ENCODE results near the gene HERC4.
"Not testable (repeated sequence)": the region's sequence is repeated elsewhere in the genome, so short reads cannot be mapped to it uniquely, and the experiment has no call there.

HERC4 gene

DNA sequence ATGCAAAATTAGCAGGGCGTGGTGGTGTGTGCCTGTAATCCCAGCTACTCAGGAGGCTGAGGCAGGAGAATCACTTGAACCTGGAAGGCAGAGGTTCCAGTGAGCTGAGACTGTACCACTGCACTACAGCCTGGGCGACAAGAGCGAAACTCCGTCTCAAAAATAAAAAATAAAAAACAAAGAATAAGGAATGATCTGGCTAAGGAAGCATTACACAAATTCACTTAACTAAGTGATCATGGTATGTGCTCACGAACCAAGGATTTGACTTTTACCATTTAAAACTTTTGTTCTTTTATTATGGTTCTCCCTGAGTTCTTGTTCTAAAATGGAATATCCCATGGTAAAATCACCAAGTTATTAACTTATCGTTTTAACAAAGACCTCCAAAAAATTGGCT, 119.5 kb downstream of the HERC4 start:
- DNase-seq = no peak

DNA sequence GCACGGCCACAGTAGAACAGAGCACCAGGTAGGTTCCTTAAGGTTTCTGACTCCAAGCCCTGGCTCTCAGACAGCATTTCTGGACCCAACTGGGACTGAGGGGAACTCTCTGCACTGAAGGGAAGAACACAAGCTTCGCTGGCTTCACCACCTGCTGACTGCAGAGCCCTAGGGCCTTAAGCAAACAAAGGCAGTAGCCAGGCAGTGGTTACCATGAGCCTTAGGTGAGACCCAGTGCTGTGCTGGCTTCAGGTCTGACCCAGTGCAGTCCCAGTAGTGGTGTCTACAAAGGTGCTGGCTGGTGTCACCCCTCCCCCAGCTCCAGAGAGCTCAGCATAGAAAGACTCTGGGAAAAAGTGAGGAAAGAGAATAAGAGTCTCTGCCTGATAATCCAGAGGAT, 131.2 kb downstream of the HERC4 start:
- DNase-seq = no peak

DNA sequence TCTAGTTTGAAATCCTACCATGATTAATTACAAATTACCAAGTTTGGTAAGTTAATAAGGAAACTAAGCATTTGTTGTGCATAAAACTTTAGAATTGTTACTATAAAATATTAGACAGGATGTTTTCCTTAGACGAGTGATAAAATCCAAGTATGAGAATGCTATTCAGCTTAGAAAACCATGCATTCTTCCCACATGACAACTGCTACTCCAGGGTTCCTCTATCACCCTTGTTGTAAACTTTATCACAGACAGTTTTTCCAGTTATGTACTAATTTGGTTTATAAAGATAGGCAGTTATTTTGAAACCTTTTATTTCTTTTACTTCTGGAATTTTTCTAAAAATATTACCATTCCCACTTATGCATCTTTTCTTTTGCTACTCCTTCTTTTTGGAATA, 138.7 kb downstream of the HERC4 start:
- no peak for DNase-seq

DNA sequence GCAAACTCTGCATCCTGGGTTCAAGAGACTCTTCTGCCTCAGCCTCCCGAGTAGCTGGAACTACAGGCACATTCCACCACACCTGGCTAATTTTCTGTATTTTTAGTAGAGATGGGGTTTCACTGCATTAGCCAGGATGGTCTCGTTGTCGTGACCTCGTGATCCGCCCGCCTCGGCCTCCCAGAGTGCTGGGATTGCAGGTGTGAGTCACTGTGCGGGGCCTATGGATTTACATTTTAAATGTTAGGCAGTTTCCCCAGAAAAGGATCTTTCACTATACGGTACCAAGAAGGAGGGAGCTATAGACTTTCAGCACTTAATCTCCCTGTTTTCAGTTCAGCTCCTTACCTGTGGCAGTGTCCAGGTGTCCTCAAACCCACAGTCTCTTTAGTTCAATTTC, 139.9 kb downstream of the HERC4 start:
- DNase-seq = no peak

DNA sequence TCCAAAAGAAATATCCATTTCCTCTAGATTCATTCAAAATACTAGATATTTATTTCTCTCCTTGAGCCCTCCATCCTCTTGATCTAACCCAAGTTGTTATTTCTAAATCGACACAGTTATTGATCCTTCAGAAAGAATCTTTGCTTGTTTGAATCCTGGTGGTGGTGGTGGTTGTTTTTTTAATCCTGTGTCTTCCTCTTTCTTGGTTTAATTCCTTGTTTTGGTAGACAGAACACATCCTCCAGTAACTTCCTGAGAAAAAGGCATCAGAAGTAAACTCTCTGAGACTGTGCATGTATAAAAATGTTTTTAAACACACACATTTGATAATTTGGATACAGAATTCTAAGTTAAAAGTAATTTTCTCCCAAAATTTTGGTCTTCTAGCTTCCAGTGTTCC, 140.7 kb downstream of the HERC4 start:
- DNase-seq = no peak

DNA sequence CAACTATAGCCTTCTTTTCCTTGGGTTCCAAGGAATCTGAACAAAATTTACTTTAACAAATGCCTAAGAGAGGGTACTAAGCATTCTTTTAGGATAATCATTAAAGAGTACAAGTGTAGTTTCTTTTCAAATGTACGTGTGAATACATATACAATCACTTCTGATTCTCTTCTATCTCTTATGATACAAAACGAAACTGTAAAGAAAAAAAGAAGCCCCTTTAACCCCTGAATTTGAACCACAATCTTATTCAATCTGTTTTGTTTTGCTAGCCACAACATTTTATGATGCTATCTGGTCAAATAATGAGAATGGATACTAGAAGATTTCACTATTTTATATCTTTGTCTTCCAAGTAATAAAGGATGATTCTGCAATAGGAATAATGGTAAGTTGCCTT, 141.9 kb downstream of the HERC4 start:
- no peak for DNase-seq

DNA sequence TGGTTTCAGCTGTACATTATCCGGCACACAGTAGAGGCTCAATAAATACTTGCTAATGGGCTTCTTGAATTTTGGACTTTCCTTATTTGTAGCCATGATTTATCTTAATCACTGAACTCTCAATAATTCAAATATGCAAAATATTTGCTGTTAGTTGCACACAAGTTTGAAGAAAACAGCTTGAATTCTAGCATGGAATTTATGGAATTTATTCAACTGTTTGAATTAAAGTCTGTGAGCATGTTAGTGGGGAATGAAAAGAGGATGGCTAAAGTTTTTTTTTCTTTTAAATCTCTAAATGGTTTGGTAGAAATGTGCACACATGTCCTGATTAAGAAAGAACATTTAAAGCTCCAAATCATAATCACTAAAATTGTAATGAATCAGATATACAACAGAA, 148.1 kb downstream of the HERC4 start:
- no peak for DNase-seq

DNA sequence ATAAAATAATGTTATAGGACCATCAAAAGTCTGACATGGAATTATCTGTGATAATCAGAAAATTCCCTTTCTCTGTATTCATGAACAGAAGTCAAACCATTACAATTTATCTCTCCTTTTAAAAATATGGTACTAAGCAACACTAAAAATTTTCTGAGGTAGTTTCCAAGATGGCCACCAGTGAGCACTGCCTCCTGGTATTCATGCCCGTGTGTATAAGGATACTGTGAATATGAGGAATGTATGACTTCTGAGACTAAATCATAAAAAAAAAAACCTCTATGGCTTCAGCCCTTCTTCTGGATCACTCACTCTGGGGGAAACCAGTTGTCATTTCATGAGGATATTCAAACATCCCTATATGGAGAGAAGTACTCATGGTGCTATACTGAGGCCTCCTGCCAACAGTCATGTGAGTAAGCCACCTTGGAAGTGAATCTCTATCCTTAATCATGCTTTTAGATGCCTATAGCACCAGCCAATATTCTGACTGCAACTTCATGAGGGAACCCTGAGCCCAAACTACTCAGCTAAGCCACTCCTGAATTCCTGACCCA, 149.6 kb downstream of the HERC4 start:
- DNase-seq = no peak

DNA sequence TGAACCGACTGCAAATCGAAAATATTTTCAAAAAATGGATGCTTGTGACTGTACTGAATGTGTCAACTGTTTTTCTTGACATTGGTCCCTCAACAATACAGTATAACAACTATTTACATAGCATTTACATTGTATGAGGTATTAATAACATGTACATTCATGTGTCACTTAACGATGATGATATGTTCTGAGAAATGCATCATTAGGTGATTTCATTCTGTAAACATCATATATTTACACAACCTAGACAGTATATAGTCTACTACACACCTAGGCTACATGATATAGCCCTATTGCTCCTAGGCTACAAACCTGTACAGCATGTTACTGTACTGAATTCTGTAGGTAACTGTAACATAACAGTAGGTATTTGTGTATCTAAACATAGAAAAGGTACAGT, 150.9 kb downstream of the HERC4 start:
- no peak for DNase-seq

DNA sequence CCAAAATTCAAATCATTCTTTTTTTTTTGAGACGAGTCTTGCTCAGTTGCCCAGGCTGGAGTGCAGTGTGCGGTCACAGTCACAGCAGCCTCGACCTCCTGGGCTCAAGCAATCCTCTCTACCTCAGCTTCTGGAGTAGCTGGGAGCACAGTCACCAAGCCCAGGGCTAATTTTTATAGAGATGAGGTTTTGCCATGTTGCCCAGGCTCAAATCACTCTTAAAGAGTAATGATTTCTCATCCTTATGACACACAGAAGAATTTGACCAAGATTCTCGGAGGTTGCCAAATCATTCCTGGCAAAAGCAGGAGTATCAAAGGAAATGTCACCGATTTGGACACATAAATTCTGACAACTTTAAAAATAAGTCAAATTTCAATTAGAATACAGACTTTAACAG, 151.5 kb downstream of the HERC4 start:
- no peak for DNase-seq

DNA sequence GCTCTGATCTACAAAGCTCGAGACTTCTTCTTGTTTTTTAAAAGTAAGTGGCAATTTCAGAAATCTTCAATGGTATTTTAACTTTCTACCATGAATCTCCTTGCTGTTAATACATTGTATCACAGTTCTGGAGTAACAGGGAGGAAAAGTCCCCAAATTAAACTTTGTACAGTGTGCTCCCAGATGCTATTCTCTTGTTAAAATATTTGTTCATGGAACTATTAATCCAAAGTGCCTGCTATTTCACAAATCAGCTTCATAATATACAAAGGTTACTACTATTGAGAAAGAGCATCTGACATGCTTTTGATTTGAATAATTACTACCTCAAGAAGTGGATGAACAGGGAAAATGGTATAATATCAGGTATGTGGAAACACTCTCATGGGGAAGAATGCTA, 154.0 kb downstream of the HERC4 start:
- no peak for DNase-seq

DNA sequence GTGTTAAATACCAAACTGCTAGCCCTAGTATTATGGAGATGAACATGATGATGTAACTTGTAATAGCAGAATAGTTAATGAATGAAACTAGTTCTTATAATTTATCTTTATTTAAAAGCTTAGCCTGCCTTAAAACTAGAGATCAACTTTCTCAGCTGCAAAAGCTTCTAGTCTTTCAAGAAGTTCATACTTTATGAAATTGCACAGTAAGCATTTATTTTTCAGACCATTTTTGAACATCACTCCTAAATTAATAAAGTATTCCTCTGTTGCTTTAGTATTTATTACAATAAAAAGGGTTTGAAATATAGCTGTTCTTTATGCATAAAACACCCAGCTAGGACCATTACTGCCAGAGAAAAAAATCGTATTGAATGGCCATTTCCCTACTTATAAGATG, 157.4 kb downstream of the HERC4 start:
- DNase-seq = no peak

DNA sequence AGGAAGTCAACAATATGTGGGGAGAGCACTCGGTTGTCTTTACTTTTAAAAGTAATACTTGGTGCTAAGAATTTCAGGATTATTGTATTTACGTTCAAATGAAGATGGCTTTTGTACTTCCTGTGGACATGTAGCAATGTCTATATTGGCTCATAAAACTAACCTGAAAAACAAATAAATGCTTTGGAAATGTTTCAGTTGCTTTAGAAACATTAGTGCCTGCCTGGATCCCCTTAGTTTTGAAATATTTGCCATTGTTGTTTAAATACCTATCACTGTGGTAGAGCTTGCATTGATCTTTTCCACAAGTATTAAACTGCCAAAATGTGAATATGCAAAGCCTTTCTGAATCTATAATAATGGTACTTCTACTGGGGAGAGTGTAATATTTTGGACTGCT, 157.9 kb downstream of the HERC4 start:
- DNase-seq = no peak

DNA sequence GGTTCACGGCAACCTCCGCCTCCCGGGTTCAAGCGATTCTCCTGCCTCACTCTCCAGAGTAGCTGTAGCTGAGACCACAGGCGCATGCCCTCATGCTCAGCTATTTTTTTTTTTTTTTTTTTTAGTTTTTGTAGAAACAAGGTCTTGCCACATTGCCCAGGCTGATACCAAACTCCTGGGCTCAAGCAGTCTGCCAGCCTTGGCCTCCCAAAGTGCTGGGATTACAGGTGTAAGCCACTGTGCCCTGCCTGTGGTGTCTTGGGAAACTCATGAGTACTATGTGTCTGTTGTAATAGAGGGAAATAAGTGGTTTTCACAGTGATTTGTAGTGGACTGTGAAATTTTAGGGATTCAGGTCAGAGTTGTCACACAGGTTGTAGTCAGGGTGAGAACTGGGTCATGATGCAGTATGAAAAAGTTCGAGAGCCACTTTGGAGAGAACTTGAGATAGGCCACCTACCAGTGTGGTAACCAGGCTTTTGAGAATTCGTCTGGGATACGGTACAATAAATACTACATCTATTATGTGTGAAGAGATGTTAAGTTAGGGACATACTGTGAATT, 160.2 kb downstream of the HERC4 start:
- no peak for DNase-seq

DNA sequence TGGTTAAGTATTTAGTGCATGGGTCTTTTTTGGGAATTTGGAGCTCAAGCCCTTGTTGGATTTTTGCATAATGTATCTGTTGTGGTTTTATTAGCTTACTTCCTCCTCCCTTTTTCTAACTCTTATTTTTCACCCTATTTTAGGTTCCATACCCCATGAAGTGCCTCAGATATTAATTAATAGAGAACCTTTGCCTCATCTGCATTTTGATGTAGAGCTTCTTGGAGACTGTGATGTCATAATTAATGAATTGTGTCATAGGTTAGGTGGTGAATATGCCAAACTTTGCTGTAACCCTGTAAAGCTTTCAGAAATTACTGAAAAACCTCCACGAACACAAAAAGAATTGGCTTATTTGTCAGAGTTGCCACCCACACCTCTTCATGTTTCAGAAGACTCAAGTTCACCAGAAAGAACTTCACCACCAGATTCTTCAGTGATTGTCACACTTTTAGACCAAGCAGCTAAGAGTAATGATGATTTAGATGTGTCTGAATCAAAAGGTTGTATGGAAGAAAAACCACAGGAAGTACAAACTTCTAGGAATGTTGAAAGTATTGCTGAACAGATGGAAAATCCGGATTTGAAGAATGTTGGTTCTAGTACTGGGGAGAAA, 162.6 kb downstream of the HERC4 start:
- no peak for DNase-seq

DNA sequence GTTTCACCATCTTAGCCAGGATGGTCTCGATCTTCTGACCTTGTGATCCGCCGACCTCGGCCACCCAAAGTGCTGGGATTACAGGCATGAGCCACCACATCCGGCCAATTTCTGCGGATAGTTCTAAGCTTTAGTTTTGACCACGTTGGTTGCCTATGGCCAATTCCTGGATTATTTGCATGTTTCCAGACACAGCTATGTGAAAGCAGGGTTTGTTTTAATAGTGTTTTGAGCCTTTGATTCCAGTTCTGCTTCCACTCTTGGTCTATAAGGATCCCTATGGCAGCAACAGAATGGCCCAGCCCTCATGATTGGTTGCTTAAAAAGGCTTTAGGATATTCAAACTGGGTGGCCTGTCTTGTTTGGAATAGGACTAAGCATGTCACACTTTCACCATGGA, 171.5 kb downstream of the HERC4 start:
- DNase-seq = no peak

DNA sequence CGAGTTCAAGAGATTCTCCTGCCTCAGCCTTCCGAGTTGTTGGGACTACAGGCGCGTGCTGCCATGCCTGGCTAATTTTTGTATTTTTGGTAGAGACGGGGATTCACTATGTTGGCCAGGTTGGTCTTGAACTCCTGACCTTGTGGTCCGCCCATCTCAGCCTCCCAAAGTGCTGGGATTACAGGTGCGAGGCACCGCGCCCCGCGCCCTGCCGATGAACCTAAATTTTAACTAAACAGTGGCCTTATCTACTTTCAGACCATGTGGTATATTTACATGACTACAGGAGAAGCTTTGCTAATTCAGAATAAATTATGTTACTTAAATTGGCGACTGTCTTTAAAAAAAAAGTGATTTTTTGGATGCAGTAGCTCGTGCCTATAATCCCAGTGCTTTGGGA, 181.4 kb downstream of the HERC4 start:
- DNase-seq = no peak

DNA sequence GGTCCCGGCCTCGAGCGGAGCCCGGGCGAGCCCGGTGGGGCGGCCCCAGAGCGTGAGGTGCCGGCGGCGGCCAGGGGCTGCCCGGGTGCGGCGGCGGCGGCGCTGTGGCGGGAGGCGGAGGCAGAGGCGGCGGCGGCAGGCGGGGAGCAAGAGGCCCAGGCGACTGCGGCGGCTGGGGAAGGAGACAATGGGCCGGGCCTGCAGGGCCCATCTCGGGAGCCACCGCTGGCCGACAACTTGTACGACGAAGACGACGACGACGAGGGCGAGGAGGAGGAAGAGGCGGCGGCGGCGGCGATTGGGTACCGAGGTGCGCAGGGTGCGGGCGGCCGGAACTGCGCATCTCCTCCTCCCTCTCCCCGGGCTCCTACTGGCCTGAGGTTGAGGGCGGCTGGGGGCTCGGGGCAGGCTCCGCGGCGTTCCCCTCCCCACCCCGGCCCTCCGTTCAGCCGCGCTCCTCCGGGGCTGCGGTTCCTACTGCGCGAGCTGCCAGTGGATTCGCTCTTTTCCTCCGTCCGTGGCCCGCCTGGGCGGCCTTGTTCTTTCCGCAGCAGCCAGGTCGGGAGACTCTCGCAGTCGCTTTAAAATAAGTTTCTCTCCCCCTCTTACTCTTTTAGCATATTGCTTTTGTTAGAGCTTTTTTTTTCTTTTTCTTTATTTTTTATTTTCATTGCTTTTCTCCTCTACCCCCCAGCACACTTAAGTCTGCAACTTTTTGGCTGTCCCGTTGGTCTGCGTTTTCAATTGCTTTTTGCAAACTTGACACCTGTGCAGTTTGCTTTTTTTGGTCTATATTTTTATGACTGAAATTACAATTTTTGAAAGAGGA, 190.0 kb downstream of the HERC4 start:
- peak; percentile 73 for DNase-seq

DNA sequence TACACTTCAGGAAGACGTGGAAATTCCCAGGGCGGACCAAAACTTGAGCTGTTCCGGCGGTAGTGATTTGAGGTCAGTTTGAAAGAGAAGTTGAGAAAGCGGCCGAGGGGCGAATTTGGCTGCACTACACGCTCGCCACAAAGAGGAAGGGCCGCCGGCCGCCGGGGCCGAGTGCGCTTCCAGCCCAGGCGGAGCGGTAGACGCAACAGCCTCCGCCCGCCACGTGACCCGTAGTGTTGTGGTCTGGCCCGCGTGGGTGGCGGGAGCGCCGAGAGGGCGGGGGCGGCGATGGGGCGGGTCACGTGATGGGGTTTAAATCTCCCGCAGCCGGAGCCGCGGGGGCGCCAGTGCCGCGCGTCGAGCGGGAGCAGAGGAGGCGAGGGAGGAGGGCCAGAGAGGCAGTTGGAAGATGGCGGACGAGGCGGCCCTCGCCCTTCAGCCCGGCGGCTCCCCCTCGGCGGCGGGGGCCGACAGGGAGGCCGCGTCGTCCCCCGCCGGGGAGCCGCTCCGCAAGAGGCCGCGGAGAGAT, 190.7 kb downstream of the HERC4 start, which contains the start of gene SIRT1:
TSS of gene SIRT1 (plus strand) at position 344 of the 529 bp plus-strand sequence. CDS start at position 410, 66 bp downstream.
- DNase-seq = peak; percentile 88

DNA sequence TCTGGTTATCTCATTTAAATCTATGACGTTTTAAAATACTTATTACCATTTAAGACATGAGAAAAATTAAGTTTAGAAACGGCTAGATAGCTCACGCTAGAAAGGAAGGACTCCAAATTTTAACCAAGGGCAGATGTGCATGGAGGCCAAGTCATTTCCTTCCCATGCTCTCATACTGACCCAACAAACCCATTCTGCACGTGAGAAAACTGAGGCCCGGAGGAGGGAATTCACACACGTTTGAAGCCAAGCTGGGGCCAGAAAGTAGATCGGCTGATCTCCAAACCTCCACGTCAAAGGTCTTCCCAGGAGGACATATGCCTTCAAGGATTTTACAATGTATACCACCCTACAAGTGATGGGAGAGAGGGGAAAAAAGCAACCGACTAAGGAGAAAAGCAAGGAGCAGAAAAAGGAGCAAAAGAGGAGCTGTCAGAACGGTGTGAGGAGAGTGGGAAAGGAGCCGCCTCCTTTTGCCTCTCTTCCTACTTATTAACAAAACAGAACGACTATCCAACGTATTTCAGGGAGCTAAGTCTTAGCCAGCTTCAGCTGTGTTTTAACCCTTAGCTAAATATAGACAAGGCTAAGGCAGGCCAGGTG, 191.3 kb downstream of the HERC4 start:
- no peak for DNase-seq

DNA sequence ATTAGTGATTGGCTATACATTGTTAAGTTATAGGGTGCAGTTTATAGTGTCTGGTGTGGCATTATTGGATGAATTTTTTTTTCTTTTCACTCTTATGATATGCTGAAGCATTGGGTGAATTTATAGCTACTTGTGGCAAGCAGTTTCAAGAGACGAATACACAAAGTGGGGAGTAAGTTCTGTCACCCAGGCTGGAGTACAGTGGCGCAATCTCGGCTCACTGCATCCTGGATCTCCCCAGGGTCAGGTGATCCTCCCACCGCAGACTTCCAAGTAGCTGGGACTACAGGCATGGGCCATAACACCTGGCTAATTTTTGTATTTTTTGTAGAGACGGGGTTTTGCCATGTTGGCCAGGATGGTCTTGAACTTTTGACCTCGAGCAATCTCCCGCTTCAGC, 196.9 kb downstream of the HERC4 start:
- no peak for DNase-seq

DNA sequence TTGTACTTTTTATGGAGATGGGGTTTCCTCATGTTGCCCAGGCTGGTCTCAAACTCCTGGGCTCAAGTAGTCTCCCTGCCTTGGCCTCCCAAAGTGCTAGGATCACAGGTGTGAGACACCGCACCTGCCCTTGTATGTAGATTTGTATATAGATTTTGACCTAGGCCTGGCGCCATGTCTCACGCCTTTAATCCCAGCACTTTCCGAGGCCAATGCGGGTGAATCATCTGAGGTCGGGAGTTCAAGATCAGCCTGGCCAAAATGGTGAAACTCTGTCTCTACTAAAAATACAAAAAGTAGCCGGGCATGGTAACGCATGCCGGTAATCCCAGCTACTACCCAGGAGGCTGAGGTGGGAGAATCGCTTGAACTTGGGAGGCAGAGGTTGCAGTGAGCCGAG, 197.7 kb downstream of the HERC4 start:
- not testable (repeated sequence) for DNase-seq
